Measurements from ENCODE around the gene GBP7. TPM values are rescaled to one million over a fixed set of nuclear protein-coding genes. Genes with fewer than 3 reads are reported as not detected.

Gene GBP7
- total RNA-seq, 1 experiment from 2014 or later = not detected

Other genes starting within 250 kb of the GBP7 start
- 49.2 and 82.6 TPM in 2 replicates for gene KYAT3, start 183.4 kb downstream of the GBP7 start, total RNA-seq (2014; rRNA removed; shearing (Covaris generic))
- gene RBMXL1, start 183.4 kb downstream of the GBP7 start, total RNA-seq (2014; rRNA removed; shearing (Covaris generic)) = 7.2 and 13.6 TPM in 2 replicates
- gene GBP3, start 153.1 kb downstream of the GBP7 start, total RNA-seq (2014; rRNA removed; shearing (Covaris generic)) = not detected in 2 replicates
- not detected in 2 replicates for gene GBP1, start 110.8 kb downstream of the GBP7 start, total RNA-seq (2014; rRNA removed; shearing (Covaris generic))
- not detected in 2 replicates for gene GBP2, start 49.9 kb downstream of the GBP7 start, total RNA-seq (2014; rRNA removed; shearing (Covaris generic))
- gene GBP4, start 22.9 kb upstream of the GBP7 start, total RNA-seq (2014; rRNA removed; shearing (Covaris generic)) = not detected in 2 replicates
- not detected in 2 replicates for gene GBP5, start 96.9 kb upstream of the GBP7 start, total RNA-seq (2014; rRNA removed; shearing (Covaris generic))
- gene GBP6, start 188.1 kb upstream of the GBP7 start, total RNA-seq (2014; rRNA removed; shearing (Covaris generic)) = not detected in 2 replicates

Measured in G401 (cell line).